NCI-H345 treated with DMSO at 0.1 percent for 48 hours (cell line): ENCODE results near the gene MED29.

Experiments used
- DNase-seq: peaks from one replicate; lab custom pipeline; 2025; ENCODE audit not compliant: unreplicated experiment; lab: John Stamatoyannopoulos, UW

Gene MED29

DNA sequence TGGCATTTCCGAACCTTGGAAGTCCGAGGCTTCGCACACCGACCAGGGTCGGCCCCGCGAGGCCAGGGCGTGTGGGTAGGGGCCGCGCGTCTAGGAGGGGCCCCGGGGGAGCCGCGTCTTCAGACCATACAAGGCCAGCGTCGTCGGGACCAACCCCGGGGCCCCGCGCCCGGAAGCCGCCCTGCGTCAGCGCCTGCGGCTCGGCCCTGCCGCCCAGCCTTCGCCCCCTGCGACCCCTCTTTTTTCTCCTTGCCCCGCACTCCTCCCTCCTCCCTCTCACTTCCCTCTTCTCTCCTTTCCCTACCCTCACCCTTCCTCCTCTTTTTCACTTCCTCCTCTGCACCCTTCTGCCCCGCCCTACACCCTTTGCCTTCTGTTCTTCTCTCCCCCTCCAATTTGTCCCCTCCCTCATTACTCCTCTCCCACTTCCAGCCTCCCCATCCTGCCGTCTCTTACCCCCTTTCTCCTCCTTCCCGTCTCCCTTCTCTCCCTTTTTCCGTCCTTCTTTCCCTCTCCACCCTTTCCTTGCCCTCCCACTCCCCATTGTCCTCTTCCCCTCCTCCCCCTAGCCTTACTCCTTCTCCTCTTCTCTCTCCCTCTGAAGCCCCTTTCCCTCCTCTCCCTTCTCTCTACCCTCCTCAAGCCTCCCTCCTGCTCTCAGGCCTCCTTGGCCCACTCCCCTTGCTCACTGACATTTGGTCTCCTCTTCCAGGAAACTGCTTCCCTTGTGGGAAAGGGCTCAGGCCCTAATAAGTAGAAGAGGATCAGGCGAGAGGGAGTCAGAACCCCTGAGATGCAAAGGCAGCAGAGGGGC lies 19.0 kb downstream of the MED29 start:
- no peak for DNase-seq

DNA sequence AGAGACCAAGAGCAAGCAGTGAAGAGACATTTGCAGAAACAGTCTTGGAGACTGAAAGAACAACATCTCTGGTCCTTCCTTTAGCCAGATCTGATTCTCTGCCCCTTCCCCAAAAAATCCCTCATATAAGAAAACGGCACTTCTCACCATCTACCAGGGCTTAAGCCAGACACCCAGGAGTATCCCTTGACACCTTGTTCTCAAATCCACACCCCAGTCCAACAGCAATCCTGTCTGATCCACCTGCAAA lies 19.6 kb downstream of the MED29 start:
- DNase-seq: no peak

DNA sequence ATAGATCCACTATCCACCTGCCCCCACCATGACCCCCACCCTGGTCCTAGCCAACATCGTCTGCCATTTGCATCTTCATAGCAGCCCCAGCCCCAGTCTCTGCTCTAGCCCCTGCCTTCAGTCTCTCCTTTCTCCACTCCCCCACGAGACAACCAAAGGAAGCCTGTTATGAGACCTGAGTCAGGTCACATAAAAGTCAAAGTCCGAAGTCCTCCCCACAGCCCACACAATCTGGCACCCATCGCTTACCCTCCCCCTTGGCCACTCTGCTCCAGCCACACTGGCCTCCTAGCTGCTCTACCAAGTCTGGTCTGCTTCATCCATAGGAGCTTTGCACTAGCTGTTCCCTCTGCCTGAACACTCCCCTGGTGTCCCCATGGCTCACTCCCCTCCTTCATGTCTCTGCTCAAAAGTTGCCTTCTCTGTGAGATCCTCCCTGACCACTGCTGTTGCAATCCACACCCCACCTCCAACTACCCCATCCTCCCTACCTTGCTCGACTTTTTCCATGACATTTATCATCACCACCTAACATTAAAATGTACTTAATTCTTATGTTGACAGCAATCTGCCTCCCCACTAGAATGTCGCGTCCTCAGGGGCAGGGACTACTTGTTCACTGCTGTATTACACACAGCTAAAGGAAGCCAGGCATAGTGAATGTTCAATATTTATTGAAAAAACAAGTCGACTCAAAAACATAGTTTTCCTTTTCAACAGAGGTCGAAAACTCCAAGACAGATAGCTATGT lies 20.1 kb downstream of the MED29 start:
- no peak for DNase-seq

DNA sequence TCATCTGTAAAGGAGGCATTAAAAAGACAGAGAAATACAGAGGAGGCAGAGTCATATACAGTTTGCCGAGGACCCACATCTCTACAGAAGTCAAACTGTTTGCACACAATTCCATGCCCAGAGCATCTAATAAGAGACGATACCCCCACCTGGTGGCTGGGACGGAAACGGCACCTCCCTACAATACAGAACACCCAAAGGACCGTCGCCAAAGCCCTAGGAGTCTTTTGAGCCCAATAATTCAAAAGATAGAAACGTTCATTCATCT lies 20.6 kb downstream of the MED29 start:
- peak; percentile 99 for DNase-seq

DNA sequence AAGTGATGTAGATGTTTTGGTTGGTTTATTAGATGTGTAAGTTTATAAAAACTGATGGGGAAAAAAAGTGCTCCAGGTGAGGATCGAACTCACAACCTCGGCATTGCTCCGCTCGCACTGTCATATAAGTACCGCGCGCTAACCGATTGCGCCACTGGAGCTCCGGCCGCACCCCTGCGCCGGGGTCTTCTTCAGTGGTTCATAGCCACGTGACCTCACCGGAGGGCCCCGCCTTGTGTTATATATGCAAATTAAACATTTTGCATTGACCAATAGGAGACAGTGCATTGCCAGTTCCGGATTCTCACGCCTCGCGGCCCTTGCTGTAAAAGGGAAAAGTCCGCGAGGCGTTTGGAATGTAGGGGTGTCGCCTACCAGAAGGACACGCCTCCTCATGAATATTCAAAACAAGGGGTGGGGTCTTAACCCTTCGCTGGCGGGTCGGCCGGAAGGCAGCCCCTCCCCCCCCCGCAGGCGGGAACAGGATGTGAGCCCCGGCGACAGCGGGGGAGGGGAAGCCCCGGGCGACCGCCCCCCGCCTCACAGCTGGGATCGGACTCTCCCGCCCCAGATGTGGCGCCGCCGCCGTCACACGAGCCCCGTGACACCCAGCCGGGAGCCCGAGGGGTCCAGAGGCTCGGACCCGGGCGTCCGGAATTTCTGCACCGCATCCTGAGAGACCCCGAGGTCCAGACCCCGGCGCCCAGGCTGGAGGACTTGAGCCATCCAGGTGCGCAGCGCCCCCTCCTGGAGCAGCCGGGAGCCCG lies 21.1 kb downstream of the MED29 start, which contains the start of gene PLEKHG2:
PLEKHG2 (plus strand) TSS at position 570 of the 767 bp plus-strand sequence. CDS start 1,418 bp downstream, outside the sequence.
- DNase-seq: peak; percentile 100

DNA sequence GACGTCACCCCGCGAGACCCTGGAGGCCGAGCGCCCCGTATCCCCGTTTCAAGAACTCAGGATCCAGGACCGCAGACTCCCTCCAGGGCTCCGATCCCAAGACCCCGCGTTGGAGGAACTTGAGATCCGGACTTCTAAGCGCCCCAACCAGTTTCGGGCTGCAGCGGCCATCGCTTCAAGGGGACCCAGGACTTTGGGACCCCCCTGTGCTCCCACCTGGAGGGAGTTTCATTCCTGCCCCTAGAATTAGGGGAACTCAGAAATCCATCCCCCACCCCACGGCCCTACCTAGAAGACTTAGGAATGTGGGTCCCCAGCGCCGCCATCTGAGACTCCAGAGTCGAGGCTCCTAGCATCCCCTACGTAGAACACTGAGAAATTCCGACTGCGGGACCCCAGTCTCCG lies 21.7 kb downstream of the MED29 start:
- DNase-seq: no peak

DNA sequence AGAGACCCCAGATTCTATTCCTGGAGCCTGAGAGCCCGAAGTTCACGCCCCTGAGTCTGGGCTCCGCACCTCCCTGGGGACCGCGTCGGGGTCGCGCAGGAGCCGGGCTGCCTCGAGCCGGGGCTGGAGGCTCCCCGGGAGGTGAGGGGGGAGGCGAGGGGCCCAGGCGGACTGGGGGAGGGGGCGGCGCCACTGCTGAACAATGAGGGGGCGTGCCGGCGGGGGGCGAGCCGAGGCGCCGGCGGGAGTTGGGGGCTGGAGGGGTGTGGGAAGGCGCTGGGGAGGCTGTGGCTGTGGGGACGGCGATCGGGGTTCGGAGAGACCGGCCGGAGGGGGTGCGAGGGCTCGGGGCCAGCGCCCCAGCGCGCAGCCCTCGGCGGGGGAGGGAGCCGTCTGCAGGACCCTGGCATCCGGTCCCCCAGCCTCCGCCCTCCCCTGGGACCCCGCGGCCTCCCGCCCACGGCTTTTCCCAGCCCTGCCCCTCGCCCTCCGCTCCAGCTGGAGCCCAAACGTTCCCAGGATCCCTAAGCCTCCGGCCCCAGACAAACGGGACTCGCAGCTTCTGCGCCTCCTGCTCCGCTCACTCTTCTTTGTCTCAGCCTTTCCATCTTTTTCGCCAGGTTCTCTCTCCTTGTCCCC lies 22.2 kb downstream of the MED29 start:
- DNase-seq: peak; percentile 62

DNA sequence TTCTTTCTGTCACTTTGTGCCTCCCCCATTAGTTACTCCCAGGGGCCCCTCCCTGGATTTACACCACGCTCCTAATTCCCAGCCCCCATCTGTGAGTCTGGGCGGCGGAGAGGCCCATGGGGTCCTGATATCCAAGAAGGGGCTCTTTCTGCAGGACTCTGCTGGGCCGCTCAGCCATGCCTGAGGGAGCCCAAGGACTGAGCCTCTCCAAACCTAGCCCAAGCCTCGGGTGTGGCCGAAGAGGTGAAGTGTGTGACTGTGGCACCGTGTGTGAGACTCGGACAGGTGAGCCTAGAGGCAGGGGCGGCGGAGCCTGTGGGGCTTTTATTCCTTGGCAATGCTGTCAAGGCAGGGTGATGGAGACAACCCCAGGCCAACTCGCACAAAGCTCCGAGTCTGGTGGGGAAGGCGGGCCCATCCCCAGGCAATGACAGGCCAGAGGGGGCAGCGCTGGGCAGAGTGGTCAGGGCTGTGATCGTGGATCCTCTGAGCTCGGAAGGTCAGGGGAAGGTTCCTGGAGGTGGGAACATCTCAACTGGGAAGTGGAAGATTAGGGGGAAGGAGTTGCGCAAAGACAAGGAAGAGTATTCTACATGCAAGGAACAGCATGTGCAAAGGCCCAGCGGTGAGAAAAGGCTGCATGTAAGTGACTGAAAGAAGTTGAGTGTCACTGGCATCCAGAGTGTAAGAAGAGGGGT lies 22.9 kb downstream of the MED29 start:
- DNase-seq: no peak

DNA sequence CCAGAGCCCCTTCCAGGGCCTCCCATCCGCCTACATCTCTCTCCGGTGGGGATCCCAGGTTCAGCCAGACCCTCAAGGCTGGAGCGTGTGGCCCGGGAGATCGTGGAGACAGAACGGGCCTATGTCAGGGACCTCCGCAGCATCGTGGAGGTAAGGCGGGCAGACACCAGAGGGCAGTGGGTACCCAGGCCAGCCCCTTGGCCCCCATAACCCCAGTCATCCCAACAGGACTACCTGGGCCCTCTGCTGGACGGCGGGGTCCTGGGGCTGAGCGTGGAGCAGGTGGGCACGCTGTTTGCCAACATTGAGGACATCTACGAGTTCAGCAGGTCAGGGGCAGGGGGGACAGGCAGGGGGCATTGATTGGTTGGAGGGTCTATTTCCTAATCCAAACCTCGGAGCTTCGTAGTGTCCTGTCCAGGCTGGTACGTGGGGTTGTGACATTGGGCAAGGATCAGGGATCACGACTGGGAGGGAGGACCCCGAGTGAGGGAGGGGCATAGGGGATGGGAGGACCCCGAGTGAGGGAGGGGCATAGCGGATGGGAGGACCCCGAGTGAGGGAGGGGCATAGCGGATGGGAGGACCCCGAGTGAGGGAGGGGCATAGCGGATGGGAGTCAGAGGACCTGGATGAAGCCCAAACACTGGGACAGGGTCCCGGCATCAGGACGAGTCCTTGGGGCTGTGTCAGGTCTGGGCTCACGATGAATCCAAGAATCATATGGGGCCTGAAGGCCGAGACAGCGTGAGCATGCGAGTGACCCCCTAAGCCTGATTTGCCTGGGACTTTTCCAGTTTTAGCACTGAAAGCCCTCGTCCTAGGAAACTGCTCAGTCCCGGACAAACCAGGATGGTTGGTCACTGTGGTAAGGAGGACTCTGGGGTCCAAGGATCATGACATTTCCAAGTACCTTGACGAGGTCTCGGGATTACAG lies 24.2 kb downstream of the MED29 start:
- DNase-seq: no peak

DNA sequence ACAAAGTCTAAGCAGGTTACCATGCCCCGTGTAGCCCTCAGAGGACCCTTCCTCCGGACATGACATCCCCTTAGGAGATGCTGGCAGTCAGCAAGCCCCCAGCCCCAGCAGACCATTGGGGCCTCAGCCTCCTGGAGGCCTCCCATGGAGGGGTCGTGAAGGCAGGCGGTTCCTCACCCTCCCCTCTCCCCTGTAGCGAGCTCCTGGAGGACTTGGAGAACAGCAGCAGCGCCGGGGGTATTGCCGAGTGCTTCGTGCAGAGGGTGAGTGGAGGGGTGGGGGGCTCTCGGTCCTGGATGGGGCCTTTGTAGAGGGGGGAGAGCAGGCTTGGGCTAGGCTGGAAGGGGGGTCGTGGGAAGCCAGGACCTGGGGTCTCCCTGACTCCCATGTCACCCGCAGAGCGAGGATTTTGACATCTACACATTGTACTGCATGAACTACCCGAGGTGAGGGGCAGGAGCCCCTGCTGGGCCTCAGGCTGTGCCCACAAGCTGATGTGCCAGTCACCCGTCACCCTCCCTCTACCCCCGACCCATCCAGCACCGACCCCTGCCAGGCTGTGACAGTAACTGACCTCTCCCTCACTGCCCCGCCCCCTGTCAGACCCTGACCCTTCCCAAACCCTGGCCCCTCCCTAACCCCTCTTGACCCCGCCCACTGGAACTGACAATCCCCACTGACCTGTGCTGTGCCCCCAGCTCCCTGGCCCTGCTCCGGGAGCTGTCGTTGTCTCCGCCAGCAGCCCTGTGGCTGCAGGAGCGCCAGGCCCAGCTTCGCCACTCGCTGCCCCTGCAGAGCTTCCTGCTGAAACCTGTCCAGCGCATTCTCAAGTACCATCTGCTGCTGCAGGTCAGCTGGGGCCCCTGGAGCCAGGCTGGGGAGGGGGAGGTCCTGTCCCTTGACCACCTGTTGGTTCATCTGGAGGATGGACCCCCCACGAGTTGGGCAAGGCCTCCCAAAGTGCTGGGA lies 25.3 kb downstream of the MED29 start:
- DNase-seq: no peak

DNA sequence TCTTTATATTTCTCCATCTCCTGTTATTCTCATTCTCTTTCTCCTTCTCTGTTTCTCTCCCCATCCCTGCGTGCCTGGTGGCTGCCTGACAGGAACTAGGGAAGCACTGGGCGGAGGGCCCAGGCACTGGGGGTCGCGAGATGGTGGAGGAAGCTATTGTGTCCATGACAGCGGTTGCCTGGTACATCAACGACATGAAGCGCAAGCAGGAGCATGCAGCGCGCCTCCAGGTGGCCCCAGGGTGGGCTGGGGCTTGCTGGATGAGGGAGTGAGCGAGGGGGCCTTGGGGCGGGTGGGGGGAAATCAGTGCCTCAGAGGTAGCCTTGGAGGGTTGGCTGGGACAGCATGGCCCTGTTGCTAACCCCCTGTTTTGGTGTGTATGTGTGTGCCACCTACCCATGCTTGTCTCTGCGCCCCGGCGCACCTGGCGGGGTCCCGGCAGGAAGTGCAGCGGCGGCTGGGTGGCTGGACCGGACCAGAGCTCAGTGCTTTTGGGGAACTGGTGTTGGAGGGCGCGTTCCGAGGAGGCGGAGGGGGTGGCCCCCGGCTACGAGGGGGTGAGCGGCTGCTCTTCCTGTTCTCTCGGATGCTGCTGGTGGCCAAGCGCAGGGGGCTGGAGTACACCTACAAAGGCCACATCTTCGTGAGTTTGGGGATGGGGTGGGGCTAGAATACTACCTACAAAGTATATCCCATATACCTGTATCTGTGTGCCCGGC lies 26.4 kb downstream of the MED29 start:
- DNase-seq: no peak

DNA sequence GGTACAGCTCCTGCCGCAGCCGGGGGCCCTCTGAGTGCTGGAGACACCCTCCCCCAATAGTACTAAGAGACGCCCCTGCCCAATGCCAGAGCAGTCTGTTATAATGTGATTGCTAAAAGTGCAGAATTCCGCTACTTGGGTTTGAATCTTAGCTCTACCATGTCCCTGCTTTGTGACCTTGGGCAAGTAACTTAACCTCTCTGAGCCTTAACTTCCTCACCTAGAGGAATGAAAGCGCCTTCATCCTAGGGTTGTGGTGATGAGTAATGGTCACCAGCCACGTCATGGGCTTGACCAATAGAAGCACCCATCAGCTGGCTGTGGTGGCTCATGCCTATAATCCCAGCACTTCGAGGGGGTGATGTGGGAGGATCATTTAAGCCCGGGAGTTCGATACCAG lies 27.8 kb downstream of the MED29 start:
- DNase-seq: no peak

DNA sequence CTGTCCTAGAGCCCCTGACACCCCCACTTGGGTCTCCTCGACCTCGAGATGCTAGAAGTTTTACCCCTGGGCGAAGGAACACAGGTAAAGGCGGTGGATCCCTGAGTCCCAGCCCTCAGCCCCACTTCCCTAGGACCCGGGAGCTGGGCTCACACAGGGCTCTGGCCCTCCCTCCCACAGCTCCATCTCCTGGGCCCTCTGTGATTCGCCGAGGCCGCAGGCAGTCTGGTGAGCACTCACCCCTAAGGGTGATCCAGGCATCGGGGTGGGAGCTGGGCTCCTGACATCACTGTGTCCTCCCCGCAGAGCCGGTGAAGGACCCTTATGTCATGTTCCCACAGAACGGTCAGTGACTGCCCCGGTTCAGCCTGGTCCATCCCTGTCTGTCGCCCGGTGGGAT lies 29.6 kb downstream of the MED29 start:
- DNase-seq: no peak

DNA sequence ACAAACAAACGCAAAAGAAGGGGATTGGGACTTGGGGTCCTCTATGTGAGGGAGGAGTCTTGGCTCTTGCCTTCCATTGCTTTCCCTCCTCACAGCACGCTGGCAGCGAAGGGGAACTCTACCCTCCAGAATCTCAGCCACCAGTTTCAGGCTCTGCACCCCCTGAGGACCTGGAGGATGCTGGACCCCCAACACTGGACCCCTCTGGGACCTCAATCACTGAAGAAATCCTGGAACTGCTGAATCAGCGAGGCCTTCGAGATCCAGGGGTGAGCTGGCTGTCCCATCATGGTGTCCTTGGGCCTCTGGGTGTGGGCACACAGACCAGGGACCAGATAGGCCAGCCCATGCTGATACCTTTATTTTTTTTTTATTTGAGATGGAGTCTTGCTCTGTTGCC lies 30.8 kb downstream of the MED29 start:
- DNase-seq: no peak

DNA sequence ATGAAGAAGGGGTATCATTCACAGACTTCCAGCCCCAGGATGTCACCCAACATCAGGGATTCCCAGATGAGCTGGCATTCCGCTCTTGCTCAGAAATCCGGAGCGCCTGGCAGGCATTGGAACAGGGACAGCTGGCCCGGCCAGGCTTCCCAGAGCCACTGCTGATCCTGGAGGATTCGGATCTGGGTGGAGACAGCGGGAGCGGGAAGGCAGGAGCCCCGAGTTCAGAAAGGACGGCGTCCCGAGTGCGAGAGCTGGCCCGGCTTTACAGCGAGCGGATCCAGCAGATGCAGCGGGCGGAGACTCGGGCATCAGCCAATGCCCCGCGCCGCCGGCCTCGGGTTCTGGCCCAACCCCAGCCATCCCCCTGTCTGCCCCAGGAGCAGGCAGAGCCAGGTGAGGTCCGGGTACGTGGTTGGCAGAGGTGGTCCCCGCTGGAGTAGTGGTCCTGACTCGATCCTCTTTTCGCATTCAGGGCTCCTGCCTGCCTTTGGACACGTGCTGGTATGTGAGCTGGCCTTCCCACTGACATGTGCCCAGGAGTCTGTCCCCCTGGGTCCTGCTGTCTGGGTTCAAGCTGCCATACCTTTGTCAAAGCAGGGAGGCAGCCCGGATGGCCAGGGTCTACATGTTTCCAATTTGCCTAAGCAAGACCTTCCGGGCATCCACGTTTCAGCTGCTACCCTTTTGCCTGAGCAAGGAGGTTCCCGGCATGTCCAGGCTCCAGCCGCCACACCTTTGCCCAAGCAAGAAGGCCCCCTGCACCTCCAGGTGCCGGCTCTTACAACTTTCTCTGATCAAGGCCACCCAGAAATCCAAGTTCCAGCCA lies 32.3 kb downstream of the MED29 start:
- no peak for DNase-seq

DNA sequence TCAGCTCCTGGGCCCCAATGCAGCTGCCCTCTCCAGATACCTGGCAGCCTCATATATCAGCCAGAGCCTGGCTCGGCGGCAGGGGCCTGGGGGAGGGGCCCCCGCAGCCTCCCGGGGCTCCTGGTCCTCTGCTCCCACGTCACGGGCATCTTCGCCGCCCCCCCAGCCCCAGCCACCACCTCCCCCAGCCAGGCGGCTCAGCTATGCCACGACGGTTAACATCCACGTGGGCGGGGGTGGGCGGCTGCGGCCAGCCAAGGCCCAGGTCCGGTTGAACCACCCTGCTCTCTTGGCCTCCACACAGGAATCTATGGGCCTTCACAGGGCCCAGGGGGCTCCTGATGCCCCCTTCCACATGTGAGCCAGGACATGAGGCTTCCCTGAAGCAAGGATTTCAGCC lies 33.8 kb downstream of the MED29 start:
- DNase-seq: no peak

DNA sequence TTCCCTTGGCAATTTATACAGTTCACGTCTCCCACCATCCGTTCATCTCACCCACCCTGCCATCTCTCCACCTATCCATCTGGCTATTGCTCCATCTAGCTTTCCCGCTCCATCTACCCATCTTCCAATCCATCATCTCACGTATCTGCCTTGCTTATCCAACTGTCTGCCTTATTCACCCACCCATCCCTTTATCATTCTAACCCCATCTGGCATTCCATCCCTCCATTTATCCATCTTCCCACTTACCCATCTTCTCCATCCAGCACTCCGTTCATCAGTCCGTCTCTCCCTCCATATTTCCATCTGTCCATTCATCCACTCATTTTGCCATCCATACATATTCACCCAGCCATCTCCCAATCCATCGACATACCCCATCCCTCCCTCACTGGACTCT lies 34.6 kb downstream of the MED29 start:
- no peak for DNase-seq
